Suprapubic skin (tissue), 4 donors: ENCODE measurements around the gene MFF.

ENCODE experiments used
- EP300 ChIP-seq: sonication (generic); formaldehyde crosslinking; IDR thresholded peaks from one replicate; pipeline ENCODE4 v1.6.1; 2017; ENCODE audit warnings: antibody characterized with exemption
- POLR2A ChIP-seq, 2 donors: fragments of 450-650 bp; IDR thresholded peaks; one replicate each; pipeline ENCODE4 v1.6.1; 2017; ENCODE audit warnings: antibody characterized with exemption in 2 of 2, mild to moderate bottlenecking in 2 of 2, moderate library complexity in 2 of 2
- POLR2AphosphoS5 ChIP-seq, 3 donors: sonication (generic); formaldehyde crosslinking; IDR thresholded peaks; one replicate each; pipeline ENCODE4 v1.6.1; 2017; ENCODE audit warnings: antibody characterized with exemption in 3 of 3
- TF ChIP-seq, protein P1 (sequence below), 2 donors: fragments of 200-600 bp in 1 of 2; fragments of 450-650 bp in 1 of 2; sonication (generic) in 1 of 2; IDR thresholded peaks; one replicate each; pipeline ENCODE4 v1.5.1; 2016 to 2019; ENCODE audit warnings: antibody characterized with exemption in 2 of 2, mild to moderate bottlenecking in 1 of 2, moderate library complexity in 1 of 2

- TF ChIP-seq, protein P1, sequence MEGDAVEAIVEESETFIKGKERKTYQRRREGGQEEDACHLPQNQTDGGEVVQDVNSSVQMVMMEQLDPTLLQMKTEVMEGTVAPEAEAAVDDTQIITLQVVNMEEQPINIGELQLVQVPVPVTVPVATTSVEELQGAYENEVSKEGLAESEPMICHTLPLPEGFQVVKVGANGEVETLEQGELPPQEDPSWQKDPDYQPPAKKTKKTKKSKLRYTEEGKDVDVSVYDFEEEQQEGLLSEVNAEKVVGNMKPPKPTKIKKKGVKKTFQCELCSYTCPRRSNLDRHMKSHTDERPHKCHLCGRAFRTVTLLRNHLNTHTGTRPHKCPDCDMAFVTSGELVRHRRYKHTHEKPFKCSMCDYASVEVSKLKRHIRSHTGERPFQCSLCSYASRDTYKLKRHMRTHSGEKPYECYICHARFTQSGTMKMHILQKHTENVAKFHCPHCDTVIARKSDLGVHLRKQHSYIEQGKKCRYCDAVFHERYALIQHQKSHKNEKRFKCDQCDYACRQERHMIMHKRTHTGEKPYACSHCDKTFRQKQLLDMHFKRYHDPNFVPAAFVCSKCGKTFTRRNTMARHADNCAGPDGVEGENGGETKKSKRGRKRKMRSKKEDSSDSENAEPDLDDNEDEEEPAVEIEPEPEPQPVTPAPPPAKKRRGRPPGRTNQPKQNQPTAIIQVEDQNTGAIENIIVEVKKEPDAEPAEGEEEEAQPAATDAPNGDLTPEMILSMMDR (IDR thresholded peaks at IDR 0.05), result no peak
- TF ChIP-seq EP300 (no peak), POLR2A (IDR thresholded peaks at IDR 0.05) (no peak), POLR2AphosphoS5 (IDR thresholded peaks at IDR 0.05) (no peak)
Measured at GRCh38 chr2:227398684-227399670, 73.9 kb downstream of the MFF start.
